Measurements from ENCODE around the gene KIRREL3.

Gene KIRREL3

DNA sequence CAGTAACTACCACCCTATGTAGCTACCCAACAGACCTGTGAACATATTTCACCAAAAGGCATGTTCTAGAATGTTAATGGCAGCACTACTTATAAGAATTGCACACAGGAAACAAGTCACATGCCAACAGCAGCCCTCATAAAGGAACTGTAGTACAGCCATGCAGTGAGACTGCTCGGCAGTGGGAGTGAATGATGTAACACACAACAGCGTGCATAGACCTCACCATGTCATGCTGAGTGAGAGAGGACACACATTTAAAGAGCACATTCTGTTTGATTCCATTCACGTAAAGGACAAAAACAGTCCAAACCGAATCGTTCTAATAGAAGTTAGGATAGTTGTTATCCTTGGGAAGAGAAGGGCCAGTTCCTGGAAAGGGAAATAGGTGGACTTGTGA lies 27.2 kb upstream of the KIRREL3 start:
- no peaks in the 10 kb centered on the region for H3K36me3 ChIP-seq (ENCODE audit: insufficient read depth, low read length)
- no peaks in the 10 kb centered on the region for H3K4me1 ChIP-seq (ENCODE audit: control insufficient read depth, insufficient read depth, low read length, unreplicated experiment)
- no peak overlapping the region for H3K27ac ChIP-seq (ENCODE audit: low read depth, low read length)
- no peaks in the 10 kb centered on the region for H3K79me2 ChIP-seq (ENCODE audit: control insufficient read depth, insufficient read depth, low read length, unreplicated experiment)
- no peak overlapping the region for H3K4me3 ChIP-seq (ENCODE audit: low read depth, low read length)
- no peak overlapping the region for H2AFZ ChIP-seq (ENCODE audit: low read length, unreplicated experiment)
- peaks cover 69% of the 10 kb centered on the region for H3K27me3 ChIP-seq (ENCODE audit: insufficient read depth, low read length)

DNA sequence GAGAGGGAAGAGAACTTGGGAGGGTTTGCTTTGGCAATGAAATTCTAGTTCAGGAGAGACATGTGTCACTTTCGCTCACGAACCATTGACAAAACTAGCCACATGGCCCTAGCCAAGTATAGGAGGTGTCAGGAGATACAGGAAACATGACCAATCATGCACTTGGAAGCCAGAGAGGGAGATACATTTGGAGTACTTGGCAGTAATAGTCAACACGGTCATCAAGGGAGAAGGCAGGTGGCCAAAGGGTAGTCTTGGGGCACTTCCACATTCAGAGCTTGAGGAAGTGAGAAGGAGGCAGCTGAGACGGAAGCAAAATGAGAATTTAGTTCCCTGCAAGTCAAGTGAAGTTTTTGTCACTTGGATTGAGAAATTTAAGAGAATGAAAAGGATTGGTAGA lies 26.4 kb upstream of the KIRREL3 start:
- Histone ChIP-seq H3K4me3 (ENCODE audit: low read depth, low read length) (no peak overlapping the region), H3K36me3 (ENCODE audit: insufficient read depth, low read length) (no peaks in the 10 kb centered on the region), H3K4me1 (ENCODE audit: control insufficient read depth, insufficient read depth, low read length, unreplicated experiment) (no peaks in the 10 kb centered on the region), H2AFZ (ENCODE audit: low read length, unreplicated experiment) (no peak overlapping the region), H3K79me2 (ENCODE audit: control insufficient read depth, insufficient read depth, low read length, unreplicated experiment) (no peaks in the 10 kb centered on the region), H3K27ac (ENCODE audit: low read depth, low read length) (no peak overlapping the region), H3K27me3 (ENCODE audit: insufficient read depth, low read length) (peaks cover 72% of the 10 kb centered on the region)

DNA sequence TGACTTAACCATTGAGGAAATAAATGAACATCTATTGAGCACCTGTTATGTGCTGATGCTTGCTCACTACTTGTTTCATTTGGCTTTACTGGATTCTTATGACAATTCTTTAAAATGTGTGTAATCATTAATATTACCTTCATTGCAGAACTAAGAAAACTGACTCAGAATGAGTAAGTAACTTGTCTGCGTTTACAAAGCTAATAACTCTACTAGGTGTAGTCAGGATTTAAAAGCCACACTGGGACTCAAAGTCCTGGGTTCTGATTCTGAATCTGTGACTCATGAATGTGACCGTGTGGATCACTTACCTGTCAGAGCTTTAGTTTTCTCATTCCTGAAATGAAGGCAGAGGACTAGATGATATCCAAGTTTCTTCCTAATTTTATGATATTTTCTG lies 23.4 kb upstream of the KIRREL3 start:
- Histone ChIP-seq H3K79me2 (ENCODE audit: control insufficient read depth, insufficient read depth, low read length, unreplicated experiment) (no peaks in the 10 kb centered on the region), H3K4me3 (ENCODE audit: low read depth, low read length) (no peak overlapping the region), H3K27ac (ENCODE audit: low read depth, low read length) (no peak overlapping the region), H3K4me1 (ENCODE audit: control insufficient read depth, insufficient read depth, low read length, unreplicated experiment) (no peaks in the 10 kb centered on the region), H3K27me3 (ENCODE audit: insufficient read depth, low read length) (peaks cover 68% of the 10 kb centered on the region), H3K36me3 (ENCODE audit: insufficient read depth, low read length) (no peaks in the 10 kb centered on the region), H2AFZ (ENCODE audit: low read length, unreplicated experiment) (no peak overlapping the region)

DNA sequence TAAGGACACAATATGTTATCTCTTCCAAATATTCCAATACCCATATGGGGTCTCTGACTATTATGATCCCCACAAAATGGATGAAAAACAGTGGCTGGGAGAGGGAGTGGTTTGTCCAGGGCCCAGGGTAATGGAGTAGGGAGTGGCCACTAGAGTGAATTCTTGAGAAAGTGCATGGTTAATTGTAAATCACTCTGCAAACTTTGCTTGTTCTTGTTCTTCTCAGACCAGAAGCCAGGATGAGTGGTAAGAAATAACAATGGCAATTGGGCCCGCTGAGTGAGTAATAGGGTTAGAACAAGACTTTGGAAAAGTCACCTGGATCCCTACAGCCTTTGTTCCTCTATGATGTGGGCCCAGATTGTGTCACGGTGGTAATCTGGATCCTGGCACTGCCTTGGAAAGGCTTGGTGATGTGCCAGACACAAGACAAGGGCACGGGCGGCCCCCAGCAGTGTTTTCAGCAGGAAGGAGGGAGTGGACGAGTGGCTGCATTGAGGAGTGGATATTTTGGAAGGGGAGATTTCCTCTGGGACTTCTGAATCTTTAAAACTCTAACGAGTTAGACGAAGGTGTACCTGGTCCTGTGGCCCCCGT lies 18.2 kb upstream of the KIRREL3 start:
- Histone ChIP-seq H3K4me3 (ENCODE audit: low read depth, low read length) (no peak overlapping the region), H3K36me3 (ENCODE audit: insufficient read depth, low read length) (no peaks in the 10 kb centered on the region), H2AFZ (ENCODE audit: low read length, unreplicated experiment) (no peak overlapping the region), H3K27ac (ENCODE audit: low read depth, low read length) (no peak overlapping the region), H3K79me2 (ENCODE audit: control insufficient read depth, insufficient read depth, low read length, unreplicated experiment) (no peaks in the 10 kb centered on the region), H3K27me3 (ENCODE audit: insufficient read depth, low read length) (peaks cover 34% of the 10 kb centered on the region), H3K4me1 (ENCODE audit: control insufficient read depth, insufficient read depth, low read length, unreplicated experiment) (peaks cover 11% of the 10 kb centered on the region)

GRCh38 chr11:127017482-127017881 lies 16.9 kb upstream of the KIRREL3 start:
- Histone ChIP-seq H2AFZ (ENCODE audit: low read length, unreplicated experiment) (peak overlapping the region; percentile 38), H3K36me3 (ENCODE audit: insufficient read depth, low read length) (no peaks in the 10 kb centered on the region), H3K79me2 (ENCODE audit: control insufficient read depth, insufficient read depth, low read length, unreplicated experiment) (no peaks in the 10 kb centered on the region), H3K4me3 (ENCODE audit: low read depth, low read length) (no peak overlapping the region), H3K4me1 (ENCODE audit: control insufficient read depth, insufficient read depth, low read length, unreplicated experiment) (peaks cover 11% of the 10 kb centered on the region), H3K27me3 (ENCODE audit: insufficient read depth, low read length) (peaks cover 44% of the 10 kb centered on the region), H3K27ac (ENCODE audit: low read depth, low read length) (no peak overlapping the region)

DNA sequence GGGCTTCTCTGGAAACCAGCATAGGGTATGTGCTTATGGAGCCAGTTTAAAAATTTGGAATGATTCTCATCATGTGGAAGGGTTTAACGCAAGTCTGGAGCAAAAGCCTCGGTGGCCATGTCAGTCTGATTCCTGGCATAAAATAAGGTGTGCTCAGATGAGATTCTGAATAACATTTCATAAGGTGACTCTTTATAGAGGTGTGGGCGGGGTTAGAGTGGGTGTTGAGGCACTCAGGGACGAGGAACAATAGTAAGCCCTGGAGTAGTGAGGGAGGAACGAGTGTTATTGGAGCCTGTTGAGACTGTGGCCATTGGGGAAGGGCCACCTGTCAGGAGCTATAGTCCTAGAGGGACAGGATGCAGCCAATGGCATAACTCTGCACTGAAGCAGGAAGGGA lies 13.0 kb upstream of the KIRREL3 start:
- Histone ChIP-seq H3K27me3 (ENCODE audit: insufficient read depth, low read length) (peaks cover 63% of the 10 kb centered on the region), H3K27ac (ENCODE audit: low read depth, low read length) (no peak overlapping the region), H3K36me3 (ENCODE audit: insufficient read depth, low read length) (no peaks in the 10 kb centered on the region), H2AFZ (ENCODE audit: low read length, unreplicated experiment) (no peak overlapping the region), H3K79me2 (ENCODE audit: control insufficient read depth, insufficient read depth, low read length, unreplicated experiment) (no peaks in the 10 kb centered on the region), H3K4me3 (ENCODE audit: low read depth, low read length) (no peak overlapping the region), H3K4me1 (ENCODE audit: control insufficient read depth, insufficient read depth, low read length, unreplicated experiment) (peaks cover 11% of the 10 kb centered on the region)

DNA sequence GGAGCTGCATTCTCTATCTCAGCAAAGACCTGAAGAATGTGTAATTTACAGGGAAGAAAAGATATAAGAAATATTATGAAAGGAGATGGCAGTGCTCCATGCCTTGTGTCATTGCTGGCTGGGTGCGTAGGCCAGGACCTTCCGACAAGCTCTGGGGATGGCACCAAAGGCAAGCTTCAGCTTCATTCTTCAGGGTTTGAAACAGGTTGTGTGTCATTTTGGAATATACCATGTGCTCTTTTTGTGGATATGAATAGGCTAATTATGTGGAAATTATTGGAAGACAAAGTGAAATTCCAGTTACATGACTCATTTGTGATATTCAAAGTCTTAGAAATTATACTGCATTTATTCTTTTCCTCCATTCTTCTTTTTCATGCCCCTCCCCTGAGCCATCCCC lies 5.7 kb upstream of the KIRREL3 start:
- no peak overlapping the region for H3K27ac ChIP-seq (ENCODE audit: low read depth, low read length)
- peaks cover 18% of the 10 kb centered on the region for H3K4me1 ChIP-seq (ENCODE audit: control insufficient read depth, insufficient read depth, low read length, unreplicated experiment)
- H3K4me3 ChIP-seq (ENCODE audit: low read depth, low read length) = no peak overlapping the region
- peaks cover 2% of the 10 kb centered on the region for H3K79me2 ChIP-seq (ENCODE audit: control insufficient read depth, insufficient read depth, low read length, unreplicated experiment)
- no peaks in the 10 kb centered on the region for H3K36me3 ChIP-seq (ENCODE audit: insufficient read depth, low read length)
- no peak overlapping the region for H2AFZ ChIP-seq (ENCODE audit: low read length, unreplicated experiment)
- H3K27me3 ChIP-seq (ENCODE audit: insufficient read depth, low read length) = peaks cover 50% of the 10 kb centered on the region

DNA sequence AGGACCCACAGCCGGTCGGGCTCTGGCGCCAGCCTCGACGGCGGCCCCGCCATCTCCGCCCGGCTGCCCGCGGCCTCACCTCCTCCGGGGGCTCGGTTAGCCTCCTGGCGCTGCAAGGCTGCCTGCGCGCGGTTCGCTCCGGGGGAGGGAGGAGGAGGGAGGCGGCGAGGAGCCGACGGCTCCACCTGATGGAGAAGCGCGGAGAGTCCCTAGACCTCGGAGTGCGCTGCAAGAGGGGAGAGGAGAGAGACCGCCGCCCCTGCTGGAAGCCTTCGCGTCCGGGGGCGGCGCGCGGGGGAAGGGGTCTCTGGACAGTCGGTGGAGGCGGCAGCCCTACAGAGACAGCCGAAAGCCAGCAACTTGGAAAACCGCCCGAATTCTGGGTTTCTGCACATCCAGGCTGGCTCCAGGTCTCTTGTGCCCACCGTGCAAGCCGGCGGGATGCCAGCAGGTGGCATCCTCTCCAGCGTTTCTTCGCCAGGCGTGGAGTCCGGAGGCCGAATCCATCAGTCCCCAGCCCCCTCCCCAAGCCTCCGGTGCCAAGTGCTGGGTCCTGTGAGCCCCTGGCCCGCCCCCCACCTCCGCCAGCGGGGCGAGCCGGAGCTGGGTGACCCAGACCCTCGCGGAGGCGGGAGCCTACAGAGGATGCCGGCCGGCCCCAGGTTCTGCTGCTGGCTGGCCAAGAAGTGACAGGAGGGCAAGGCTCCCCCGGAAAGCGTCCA lies 2.9 kb upstream of the KIRREL3 start:
- Histone ChIP-seq H3K27me3 (ENCODE audit: insufficient read depth, low read length) (peaks cover 26% of the 10 kb centered on the region), H3K79me2 (ENCODE audit: control insufficient read depth, insufficient read depth, low read length, unreplicated experiment) (peaks cover 18% of the 10 kb centered on the region), H3K27ac (ENCODE audit: low read depth, low read length) (no peak overlapping the region), H3K4me3 (ENCODE audit: low read depth, low read length) (peak overlapping the region; percentile 78), H3K36me3 (ENCODE audit: insufficient read depth, low read length) (no peaks in the 10 kb centered on the region), H2AFZ (ENCODE audit: low read length, unreplicated experiment) (peak overlapping the region; percentile 85), H3K4me1 (ENCODE audit: control insufficient read depth, insufficient read depth, low read length, unreplicated experiment) (peaks cover 29% of the 10 kb centered on the region)

- H3K36me3 ChIP-seq (ENCODE audit: insufficient read depth, low read length) = no peaks in the 10 kb centered on the region
- peaks cover 24% of the 10 kb centered on the region for H3K79me2 ChIP-seq (ENCODE audit: control insufficient read depth, insufficient read depth, low read length, unreplicated experiment)
- no peak overlapping the region for H3K27ac ChIP-seq (ENCODE audit: low read depth, low read length)
- peak overlapping the region; percentile 78 for H3K4me3 ChIP-seq (ENCODE audit: low read depth, low read length)
- H3K4me1 ChIP-seq (ENCODE audit: control insufficient read depth, insufficient read depth, low read length, unreplicated experiment) = peaks cover 31% of the 10 kb centered on the region
- peak overlapping the region; percentile 85 for H2AFZ ChIP-seq (ENCODE audit: low read length, unreplicated experiment)
- peaks cover 21% of the 10 kb centered on the region for H3K27me3 ChIP-seq (ENCODE audit: insufficient read depth, low read length)
These were observed 2.2 kb upstream of the KIRREL3 start for GRCh38 chr11:127002669-127003259.

- Histone ChIP-seq H3K27ac (ENCODE audit: low read depth, low read length) (no peak overlapping the region), H3K36me3 (ENCODE audit: insufficient read depth, low read length) (no peaks in the 10 kb centered on the region), H2AFZ (ENCODE audit: low read length, unreplicated experiment) (peak overlapping the region; percentile 91), H3K79me2 (ENCODE audit: control insufficient read depth, insufficient read depth, low read length, unreplicated experiment) (peaks cover 38% of the 10 kb centered on the region), H3K4me3 (ENCODE audit: low read depth, low read length) (peak overlapping the region; percentile 90), H3K4me1 (ENCODE audit: control insufficient read depth, insufficient read depth, low read length, unreplicated experiment) (peaks cover 38% of the 10 kb centered on the region), H3K27me3 (ENCODE audit: insufficient read depth, low read length) (peaks cover 17% of the 10 kb centered on the region)
These were observed 411 bp upstream of the KIRREL3 start for GRCh38 chr11:127000981-127001380.

GRCh38 chr11:126999366-126999765 lies 1.2 kb downstream of the KIRREL3 start:
- no peak overlapping the region for H2AFZ ChIP-seq (ENCODE audit: low read length, unreplicated experiment)
- H3K4me1 ChIP-seq (ENCODE audit: control insufficient read depth, insufficient read depth, low read length, unreplicated experiment) = peaks cover 40% of the 10 kb centered on the region
- peaks cover 41% of the 10 kb centered on the region for H3K79me2 ChIP-seq (ENCODE audit: control insufficient read depth, insufficient read depth, low read length, unreplicated experiment)
- no peaks in the 10 kb centered on the region for H3K36me3 ChIP-seq (ENCODE audit: insufficient read depth, low read length)
- peaks cover 17% of the 10 kb centered on the region for H3K27me3 ChIP-seq (ENCODE audit: insufficient read depth, low read length)
- no peak overlapping the region for H3K27ac ChIP-seq (ENCODE audit: low read depth, low read length)
- peak overlapping the region; percentile 90 for H3K4me3 ChIP-seq (ENCODE audit: low read depth, low read length)

Data from ACC112 (cell line).